Ascending aorta (tissue), 2 donors: ENCODE data around the gene RAB29. TPM values are rescaled to one million over a fixed set of nuclear protein-coding genes. Genes with fewer than 3 reads are reported as not detected.

ENCODE experiments used
- DNase-seq, 2 donors: peaks; one replicate each; pipeline ENCODE4 v3.0.0-alpha.2; 2019; ENCODE audit warnings: low spot score in 2 of 2
- H3K27ac ChIP-seq, 2 donors: fragments of 200-600 bp; sonication (generic); one replicate each; pipeline ENCODE4 v1.5.1; 2016 to 2017; ENCODE audit warnings: mild to moderate bottlenecking in 1 of 2
- H3K27me3 ChIP-seq: fragments of 200-600 bp; sonication (generic); one replicate; pipeline ENCODE4 v1.5.1; 2017
- H3K36me3 ChIP-seq, 2 donors: fragments of 200-600 bp; sonication (generic); one replicate each; pipeline ENCODE4 v1.5.1; 2016
- H3K4me1 ChIP-seq, 2 donors: fragments of 200-600 bp; sonication (generic); one replicate each; pipeline ENCODE4 v1.5.1; 2016 to 2017; ENCODE audit warnings: mild to moderate bottlenecking in 1 of 2
- H3K4me3 ChIP-seq, 2 donors: fragments of 200-600 bp; sonication (generic); one replicate each; pipeline ENCODE4 v1.5.1; 2016 to 2017; ENCODE audit warnings: mild to moderate bottlenecking in 1 of 2
- H3K9me3 ChIP-seq, 2 donors: fragments of 200-600 bp; sonication (generic); one replicate each; pipeline ENCODE4 v1.5.1; 2016
- intact Hi-C: fragments of 100-400 bp; cut with DNase I; formaldehyde crosslinking; loops from one replicate; pipeline ENCODE4 v1.15.1; 2023
- total RNA-seq: library from RNA; depleted of rRNA; stranded (reverse); fragments of >200 nt; gene quantifications from one replicate; pipeline ENCODE4 v1.1.0, GENCODE V29; 2016
- TF ChIP-seq, protein P1 (sequence below), 3 experiments: fragments of 200-600 bp in 2 of 3; fragments of 450-650 bp in 1 of 3; sonication (generic) in 2 of 3; IDR thresholded peaks; one replicate each; pipeline ENCODE4 v1.5.1; 2016 to 2019; ENCODE audit warnings: antibody characterized with exemption in 3 of 3, mild to moderate bottlenecking in 1 of 3, moderate library complexity in 1 of 3

Gene RAB29
- total RNA-seq, 1 donor from 2014 or later = 18.0 TPM

GRCh38 chr1:205750138-205751035 lies 24.9 kb downstream of the RAB29 start, which contains the start of gene NUCKS1:
NUCKS1 (minus strand) TSS chr1:205750182; CDS start chr1:205749973, 209 bp downstream.
- H3K36me3 ChIP-seq = no peaks in the 10 kb centered on the region
- no peaks in the 10 kb centered on the region for H3K27me3 ChIP-seq
- intact Hi-C loops = loop anchor here (1.0 kb wide), 1 partner anchor 25 kb away; the partner anchor contains the start of gene RAB29
- H3K4me3 ChIP-seq = peak within 1 kb of the TSS; percentile 88 to 92
- TF ChIP-seq, protein P1, sequence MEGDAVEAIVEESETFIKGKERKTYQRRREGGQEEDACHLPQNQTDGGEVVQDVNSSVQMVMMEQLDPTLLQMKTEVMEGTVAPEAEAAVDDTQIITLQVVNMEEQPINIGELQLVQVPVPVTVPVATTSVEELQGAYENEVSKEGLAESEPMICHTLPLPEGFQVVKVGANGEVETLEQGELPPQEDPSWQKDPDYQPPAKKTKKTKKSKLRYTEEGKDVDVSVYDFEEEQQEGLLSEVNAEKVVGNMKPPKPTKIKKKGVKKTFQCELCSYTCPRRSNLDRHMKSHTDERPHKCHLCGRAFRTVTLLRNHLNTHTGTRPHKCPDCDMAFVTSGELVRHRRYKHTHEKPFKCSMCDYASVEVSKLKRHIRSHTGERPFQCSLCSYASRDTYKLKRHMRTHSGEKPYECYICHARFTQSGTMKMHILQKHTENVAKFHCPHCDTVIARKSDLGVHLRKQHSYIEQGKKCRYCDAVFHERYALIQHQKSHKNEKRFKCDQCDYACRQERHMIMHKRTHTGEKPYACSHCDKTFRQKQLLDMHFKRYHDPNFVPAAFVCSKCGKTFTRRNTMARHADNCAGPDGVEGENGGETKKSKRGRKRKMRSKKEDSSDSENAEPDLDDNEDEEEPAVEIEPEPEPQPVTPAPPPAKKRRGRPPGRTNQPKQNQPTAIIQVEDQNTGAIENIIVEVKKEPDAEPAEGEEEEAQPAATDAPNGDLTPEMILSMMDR (IDR thresholded peaks at IDR 0.05) = peak in 1 of 3 experiments; percentile 29
- H3K27ac ChIP-seq = peak within 1 kb of the TSS; percentile 99
- peak; percentile 98 to 100 for DNase-seq
- peaks cover 0 to 23% of the 10 kb centered on the region in 2 donors for H3K4me1 ChIP-seq
- H3K9me3 ChIP-seq = no peaks in the 10 kb centered on the region

GRCh38 chr1:205749234-205750137 lies 25.8 kb downstream of the RAB29 start:
- intact Hi-C loops = loop anchor here (1.0 kb wide), 2 partner anchors 26 to 64 kb away; partner anchors contain the start of genes RAB29 and SLC41A1
- DNase-seq = peak; percentile 85 to 96
- peak overlapping the region; percentile 88 to 92 for H3K4me3 ChIP-seq

DNA sequence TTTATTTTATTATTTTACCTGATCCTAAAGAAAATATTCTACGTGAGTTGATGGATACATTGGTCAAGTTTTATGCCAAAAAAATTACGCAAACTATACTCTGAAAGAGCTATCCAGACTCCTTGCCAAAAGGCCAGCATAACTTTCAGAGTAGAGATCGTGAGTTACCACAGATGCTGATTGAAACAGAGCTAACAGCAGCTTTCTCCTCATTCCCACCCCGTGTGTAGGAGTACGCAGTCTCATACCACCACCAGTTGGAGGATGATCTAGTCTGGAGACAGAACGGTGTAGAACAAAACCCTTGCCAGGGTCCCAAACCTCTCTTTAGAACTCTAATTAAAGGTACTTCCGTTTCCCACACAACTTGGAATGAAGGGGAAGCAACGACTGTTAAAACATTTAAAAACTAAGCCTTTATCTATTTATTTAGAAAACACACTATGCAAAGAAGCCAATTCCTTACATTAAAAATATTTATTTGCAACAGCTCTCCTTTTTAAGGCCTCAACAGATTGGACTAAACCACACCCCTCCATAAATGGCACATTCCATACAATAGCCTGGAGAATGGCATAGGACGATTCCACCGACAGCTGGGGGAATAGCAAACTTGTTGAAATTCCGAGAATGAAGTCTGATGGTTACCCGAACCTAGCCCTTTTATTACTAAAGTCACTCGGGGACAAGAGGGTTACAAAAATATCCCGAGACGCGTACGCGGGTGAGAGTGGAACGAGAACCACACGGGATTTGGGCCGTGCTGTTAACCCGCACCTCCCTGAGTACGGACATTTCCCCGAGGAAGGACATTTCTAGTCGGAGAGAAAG lies 26.7 kb downstream of the RAB29 start:
- intact Hi-C loops = loop anchor here (1.0 kb wide), 1 partner anchor 65 kb away; the partner anchor contains the start of gene SLC41A1
- peak overlapping the region; percentile 88 to 92 for H3K4me3 ChIP-seq
- H3K9me3 ChIP-seq = no peaks in the 10 kb centered on the region
- TF ChIP-seq, protein P1 (IDR thresholded peaks at IDR 0.05) = no peak
- no peaks in the 10 kb centered on the region for H3K27me3 ChIP-seq
- peak overlapping the region; percentile 99 for H3K27ac ChIP-seq
- no peak for DNase-seq
- peaks cover 0 to 23% of the 10 kb centered on the region in 2 donors for H3K4me1 ChIP-seq
- no peaks in the 10 kb centered on the region for H3K36me3 ChIP-seq

More at GRCh38 chr1:205749234-205750137, 25.8 kb downstream of the RAB29 start:
- Histone ChIP-seq H3K9me3 (no peaks in the 10 kb centered on the region), H3K27ac (peak overlapping the region; percentile 99), H3K36me3 (no peaks in the 10 kb centered on the region), H3K4me1 (peaks cover 0 to 23% of the 10 kb centered on the region in 2 donors), H3K27me3 (no peaks in the 10 kb centered on the region)
- TF ChIP-seq, protein P1 (IDR thresholded peaks at IDR 0.05) = peak in 1 of 3 experiments; percentile 14

DNA sequence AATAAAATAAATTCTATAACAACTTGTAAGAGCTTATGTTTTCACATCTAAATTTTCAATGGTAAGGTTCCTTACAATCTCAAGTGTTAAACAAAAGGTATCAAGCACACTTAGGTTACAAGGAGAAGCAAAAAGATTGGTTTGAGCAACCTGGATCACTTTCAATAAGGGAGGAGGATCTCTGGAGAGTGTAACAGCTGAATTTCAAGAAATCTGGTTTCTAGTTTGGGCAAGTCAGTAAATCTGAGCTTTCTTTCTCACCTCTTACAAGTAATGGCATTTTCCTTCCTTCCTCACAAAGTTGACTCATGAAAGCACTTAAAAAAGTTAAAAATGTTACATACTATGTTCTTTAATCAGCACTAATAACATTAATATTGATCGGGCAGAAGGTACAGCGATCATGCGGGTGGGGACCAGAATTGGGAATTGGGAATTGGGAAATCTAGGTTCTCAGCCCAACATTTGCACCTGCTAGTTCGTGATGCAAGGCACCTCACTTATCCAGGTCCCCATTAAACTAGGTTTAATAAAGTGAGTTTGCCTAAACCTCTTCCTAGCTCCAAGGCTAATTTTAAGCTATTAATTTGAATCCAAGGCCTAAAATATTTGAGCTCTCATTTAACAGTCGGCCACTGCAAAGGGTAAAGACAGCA lies 28.4 kb downstream of the RAB29 start:
- H3K9me3 ChIP-seq = no peaks in the 10 kb centered on the region
- intact Hi-C loops = no loop called here
- H3K4me1 ChIP-seq = peaks cover 0 to 27% of the 10 kb centered on the region in 2 donors
- TF ChIP-seq, protein P1 (IDR thresholded peaks at IDR 0.05) = no peak
- no peaks in the 10 kb centered on the region for H3K27me3 ChIP-seq
- peak overlapping the region in 1 of 2 donors; percentile 92 for H3K4me3 ChIP-seq
- no peaks in the 10 kb centered on the region for H3K36me3 ChIP-seq
- no peak overlapping the region for H3K27ac ChIP-seq
- DNase-seq = no peak
